ENCODE results near the gene IL1RAPL1. TPM values are rescaled to one million over a fixed set of nuclear protein-coding genes. Genes with fewer than 3 reads are reported as not detected.

Gene IL1RAPL1
- total RNA-seq, 1 donor from 2014 or later, result 0.16 TPM

DNA sequence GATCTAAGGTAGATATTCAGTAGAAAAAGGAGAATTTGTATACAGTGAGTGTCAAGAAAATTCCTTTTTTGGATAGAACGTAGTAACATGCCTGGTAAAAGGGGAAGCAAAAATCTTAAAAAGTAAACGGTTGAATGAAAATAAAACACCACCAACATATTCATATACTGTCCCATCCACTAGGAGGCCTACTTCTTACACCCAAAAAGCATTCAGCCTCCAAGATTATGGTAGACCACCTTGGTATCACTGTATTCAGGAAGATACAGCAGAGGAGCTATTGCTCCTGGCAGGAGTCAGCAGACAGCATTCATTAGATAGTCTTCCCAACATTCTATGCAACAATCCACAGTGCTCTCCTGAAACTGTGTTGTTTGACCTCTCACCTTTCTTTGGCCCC lies 1353.5 kb downstream of the IL1RAPL1 start:
- Mint-ChIP-seq H3K36me3 (ENCODE audit: low read depth, unreplicated experiment) (no peaks in the 10 kb centered on the region), H3K4me3 (ENCODE audit: unreplicated experiment) (no peak overlapping the region), H3K27me3 (ENCODE audit: low read depth, unreplicated experiment) (no peaks in the 10 kb centered on the region), H3K9me3 (ENCODE audit: unreplicated experiment) (no peaks in the 10 kb centered on the region), H3K4me1 (ENCODE audit: low read depth, unreplicated experiment) (no peaks in the 10 kb centered on the region), H3K27ac (ENCODE audit: unreplicated experiment) (no peak overlapping the region)
- Histone ChIP-seq H3K9me3 (ENCODE audit: insufficient read depth, low read depth, low read length) (no peaks in the 10 kb centered on the region), H3K27ac (ENCODE audit: low read depth, low read length) (no peak overlapping the region), H3K79me2 (ENCODE audit: insufficient read depth, low read length) (no peaks in the 10 kb centered on the region), H3K9ac (ENCODE audit: low read length) (no peak overlapping the region), H3K4me2 (ENCODE audit: low read length) (no peak overlapping the region), H3K4me3 (ENCODE audit: insufficient read depth, low read depth, low read length) (no peak overlapping the region), H2AFZ (ENCODE audit: low read depth, low read length) (no peak overlapping the region), H3K4me1 (ENCODE audit: insufficient read depth, low read length) (no peaks in the 10 kb centered on the region), H3K27me3 (ENCODE audit: insufficient read depth, low read length) (no peaks in the 10 kb centered on the region), H3K36me3 (ENCODE audit: insufficient read depth, low read length) (no peaks in the 10 kb centered on the region), H4K20me1 (ENCODE audit: insufficient read depth, low read length) (no peaks in the 10 kb centered on the region)
- TF ChIP-seq, protein P1, sequence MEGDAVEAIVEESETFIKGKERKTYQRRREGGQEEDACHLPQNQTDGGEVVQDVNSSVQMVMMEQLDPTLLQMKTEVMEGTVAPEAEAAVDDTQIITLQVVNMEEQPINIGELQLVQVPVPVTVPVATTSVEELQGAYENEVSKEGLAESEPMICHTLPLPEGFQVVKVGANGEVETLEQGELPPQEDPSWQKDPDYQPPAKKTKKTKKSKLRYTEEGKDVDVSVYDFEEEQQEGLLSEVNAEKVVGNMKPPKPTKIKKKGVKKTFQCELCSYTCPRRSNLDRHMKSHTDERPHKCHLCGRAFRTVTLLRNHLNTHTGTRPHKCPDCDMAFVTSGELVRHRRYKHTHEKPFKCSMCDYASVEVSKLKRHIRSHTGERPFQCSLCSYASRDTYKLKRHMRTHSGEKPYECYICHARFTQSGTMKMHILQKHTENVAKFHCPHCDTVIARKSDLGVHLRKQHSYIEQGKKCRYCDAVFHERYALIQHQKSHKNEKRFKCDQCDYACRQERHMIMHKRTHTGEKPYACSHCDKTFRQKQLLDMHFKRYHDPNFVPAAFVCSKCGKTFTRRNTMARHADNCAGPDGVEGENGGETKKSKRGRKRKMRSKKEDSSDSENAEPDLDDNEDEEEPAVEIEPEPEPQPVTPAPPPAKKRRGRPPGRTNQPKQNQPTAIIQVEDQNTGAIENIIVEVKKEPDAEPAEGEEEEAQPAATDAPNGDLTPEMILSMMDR (IDR thresholded peaks at IDR 0.05; ENCODE audit: insufficient read depth, low read depth, low read length), result no peak
- no peak for TF ChIP-seq EZH2 (IDR thresholded peaks at IDR 0.05; ENCODE audit: insufficient read depth, low read length)
- DNase-seq (ENCODE audit: low read depth) (no peak), FAIRE-seq (peak; percentile 77)

DNA sequence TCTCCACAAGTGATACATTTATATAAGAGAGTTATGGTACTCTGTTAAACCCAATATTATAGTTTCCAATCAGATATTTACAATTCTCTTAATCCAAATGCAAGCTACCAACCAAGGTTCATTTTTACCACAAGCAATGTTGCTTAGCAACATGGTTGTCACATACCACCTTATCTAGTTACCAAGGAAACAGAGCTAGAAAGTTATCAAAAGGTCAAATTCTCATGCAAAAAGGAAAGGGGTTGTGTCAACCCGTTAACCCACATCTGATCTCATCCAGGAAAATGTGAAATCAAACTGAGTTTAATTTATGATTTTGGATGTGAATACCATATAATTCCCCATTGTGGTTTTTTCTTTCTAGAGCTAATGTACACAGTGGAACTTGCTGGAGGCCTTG lies 1354.0 kb downstream of the IL1RAPL1 start:
- TF ChIP-seq EZH2 (IDR thresholded peaks at IDR 0.05; ENCODE audit: insufficient read depth, low read length), result no peak
- TF ChIP-seq, protein P1 (IDR thresholded peaks at IDR 0.05; ENCODE audit: insufficient read depth, low read depth, low read length), result no peak
- no peak overlapping the region for H3K9ac ChIP-seq (ENCODE audit: low read length)
- Mint-ChIP-seq H3K27me3 (ENCODE audit: low read depth, unreplicated experiment) (no peaks in the 10 kb centered on the region), H3K27ac (ENCODE audit: unreplicated experiment) (no peak overlapping the region), H3K9me3 (ENCODE audit: unreplicated experiment) (no peaks in the 10 kb centered on the region), H3K36me3 (ENCODE audit: low read depth, unreplicated experiment) (no peaks in the 10 kb centered on the region), H3K4me3 (ENCODE audit: unreplicated experiment) (no peak overlapping the region), H3K4me1 (ENCODE audit: low read depth, unreplicated experiment) (no peaks in the 10 kb centered on the region)
- H4K20me1 ChIP-seq (ENCODE audit: insufficient read depth, low read length), result no peaks in the 10 kb centered on the region
- FAIRE-seq (no peak), DNase-seq (ENCODE audit: low read depth) (peak; percentile 14)
- H3K4me3 ChIP-seq (ENCODE audit: insufficient read depth, low read depth, low read length), result no peak overlapping the region
- no peak overlapping the region for H2AFZ ChIP-seq (ENCODE audit: low read depth, low read length)
- no peaks in the 10 kb centered on the region for H3K36me3 ChIP-seq (ENCODE audit: insufficient read depth, low read length)
- H3K9me3 ChIP-seq (ENCODE audit: insufficient read depth, low read depth, low read length), result no peaks in the 10 kb centered on the region
- H3K27ac ChIP-seq (ENCODE audit: low read depth, low read length), result no peak overlapping the region
- H3K79me2 ChIP-seq (ENCODE audit: insufficient read depth, low read length), result no peaks in the 10 kb centered on the region
- H3K4me1 ChIP-seq (ENCODE audit: insufficient read depth, low read length), result no peaks in the 10 kb centered on the region
- H3K4me2 ChIP-seq (ENCODE audit: low read length), result no peak overlapping the region
- no peaks in the 10 kb centered on the region for H3K27me3 ChIP-seq (ENCODE audit: insufficient read depth, low read length)

DNA sequence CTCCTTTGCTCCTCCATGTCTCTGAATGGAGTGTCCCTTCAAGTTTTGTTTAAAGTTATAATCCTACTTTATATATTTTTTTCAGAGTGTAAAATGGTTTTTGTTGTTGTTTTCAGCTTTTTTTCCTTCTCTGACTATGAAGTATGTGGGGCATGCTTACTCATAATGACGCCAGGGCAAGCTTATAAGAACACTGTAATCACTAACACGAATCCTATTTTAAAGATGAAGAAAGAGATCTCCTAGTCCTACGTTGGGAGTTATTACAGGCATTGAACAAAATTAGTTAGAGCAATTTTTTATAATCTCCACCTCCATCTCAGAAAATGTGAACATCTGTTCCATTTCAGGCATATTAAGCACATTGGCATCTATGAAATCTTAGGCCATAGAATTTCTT lies 1360.0 kb downstream of the IL1RAPL1 start:
- DNase-seq (ENCODE audit: low read depth), result no peak
- H3K79me2 ChIP-seq (ENCODE audit: insufficient read depth, low read length), result no peaks in the 10 kb centered on the region
- Mint-ChIP-seq H3K9me3 (ENCODE audit: unreplicated experiment) (no peaks in the 10 kb centered on the region), H3K27ac (ENCODE audit: unreplicated experiment) (no peak overlapping the region), H3K4me3 (ENCODE audit: unreplicated experiment) (no peak overlapping the region), H3K36me3 (ENCODE audit: low read depth, unreplicated experiment) (no peaks in the 10 kb centered on the region), H3K4me1 (ENCODE audit: low read depth, unreplicated experiment) (no peaks in the 10 kb centered on the region), H3K27me3 (ENCODE audit: low read depth, unreplicated experiment) (no peaks in the 10 kb centered on the region)
- H3K9ac ChIP-seq (ENCODE audit: low read length), result no peak overlapping the region
- TF ChIP-seq, protein P1 (IDR thresholded peaks at IDR 0.05; ENCODE audit: insufficient read depth, low read depth, low read length), result no peak
- TF ChIP-seq EZH2 (IDR thresholded peaks at IDR 0.05; ENCODE audit: insufficient read depth, low read length), result no peak
- no peaks in the 10 kb centered on the region for H3K9me3 ChIP-seq (ENCODE audit: insufficient read depth, low read depth, low read length)
- no peak overlapping the region for H3K27ac ChIP-seq (ENCODE audit: low read depth, low read length)
- H4K20me1 ChIP-seq (ENCODE audit: insufficient read depth, low read length), result no peaks in the 10 kb centered on the region
- no peak overlapping the region for H2AFZ ChIP-seq (ENCODE audit: low read depth, low read length)
- H3K27me3 ChIP-seq (ENCODE audit: insufficient read depth, low read length), result no peaks in the 10 kb centered on the region
- no peaks in the 10 kb centered on the region for H3K36me3 ChIP-seq (ENCODE audit: insufficient read depth, low read length)
- no peak overlapping the region for H3K4me3 ChIP-seq (ENCODE audit: insufficient read depth, low read depth, low read length)
- no peaks in the 10 kb centered on the region for H3K4me1 ChIP-seq (ENCODE audit: insufficient read depth, low read length)
- no peak overlapping the region for H3K4me2 ChIP-seq (ENCODE audit: low read length)
- peak; percentile 97 for FAIRE-seq
